H1 (cell line): ENCODE results near the gene CTDNEP1.
A peak's percentile ranks its signal among the peaks of the same experiment; 100 is the strongest.

Source experiments
- EZH2 ChIP-seq: fragments of 200-600 bp; sonication (generic); IDR thresholded peaks from 2 replicates; pipeline ENCODE4 v1.7.1; 2012; ENCODE audit warnings: low read depth, mild to moderate bottlenecking, moderate library complexity, low read length, inconsistent platforms; ENCODE audit not compliant: severe bottlenecking
- FOSL1 ChIP-seq: IDR thresholded peaks from 2 replicates; pipeline ENCODE4 v1.6.1; 2011; ENCODE audit warnings: mild to moderate bottlenecking, low read depth, low read length, moderate library complexity; ENCODE audit not compliant: insufficient read depth
- JUND ChIP-seq: IDR thresholded peaks from 2 replicates; pipeline ENCODE4 v1.6.1; 2011; ENCODE audit warnings: mild to moderate bottlenecking, improper control_type of control experiment, low read length
- POLR2AphosphoS5 ChIP-seq: IDR thresholded peaks from 2 replicates; pipeline ENCODE4 v1.6.1; 2011; ENCODE audit warnings: low read depth, low read length
- TF ChIP-seq, protein P1 (sequence below), 3 experiments: IDR thresholded peaks; 1 replicate in 2 of 3; 2 replicates in 1 of 3; pipeline versions ENCODE4 v1.5.1 to v1.6.1; 2011; ENCODE audit warnings: low read length in 3 of 3, mild to moderate bottlenecking in 3 of 3, inconsistent platforms in 2 of 3, low read depth in 1 of 3, moderate library complexity in 1 of 3; ENCODE audit not compliant: insufficient read depth in 1 of 3; ENCODE audit errors: control extremely low read depth in 1 of 3

DNA sequence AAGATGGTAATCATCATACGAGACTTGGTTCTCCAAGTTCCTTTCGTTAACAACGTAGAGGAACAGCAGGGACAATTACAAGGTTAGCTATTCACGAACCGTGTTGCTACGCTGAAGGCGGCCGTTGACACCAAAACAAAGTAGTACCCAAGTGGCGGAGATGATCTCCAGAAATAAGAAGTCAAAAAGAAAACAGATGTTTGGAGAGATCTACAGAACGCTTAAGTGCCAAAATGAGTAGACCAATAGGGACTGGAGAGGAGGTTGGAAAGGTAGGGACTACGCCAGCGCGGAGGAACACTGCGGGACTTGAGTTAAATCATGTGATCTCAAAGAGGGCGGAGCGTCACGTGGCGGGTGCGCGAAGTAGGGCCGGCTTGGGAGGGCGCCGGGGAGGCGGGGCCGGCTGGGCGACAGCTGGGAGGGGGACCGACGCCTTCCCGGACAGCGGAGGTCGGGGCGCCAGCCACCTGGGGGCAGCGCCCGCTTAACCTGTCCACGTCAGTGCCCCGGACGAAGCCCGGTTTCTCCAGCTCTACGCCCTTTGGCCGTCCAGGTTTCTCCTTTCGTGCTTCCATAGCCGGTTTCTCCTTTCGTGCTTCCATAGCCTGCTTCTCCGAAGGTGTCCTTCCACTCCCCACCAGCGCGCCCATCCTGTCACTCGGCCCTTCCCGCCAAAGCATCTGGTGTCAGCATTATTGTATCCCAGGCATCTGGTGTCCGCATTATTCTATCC, 8.6 kb downstream of the CTDNEP1 start:
- no peak for TF ChIP-seq EZH2
- TF ChIP-seq JUND, result no peak; the same call in 1 of the 2 replicates
- TF ChIP-seq FOSL1, result peak; percentile 83
- TF ChIP-seq, protein P1, sequence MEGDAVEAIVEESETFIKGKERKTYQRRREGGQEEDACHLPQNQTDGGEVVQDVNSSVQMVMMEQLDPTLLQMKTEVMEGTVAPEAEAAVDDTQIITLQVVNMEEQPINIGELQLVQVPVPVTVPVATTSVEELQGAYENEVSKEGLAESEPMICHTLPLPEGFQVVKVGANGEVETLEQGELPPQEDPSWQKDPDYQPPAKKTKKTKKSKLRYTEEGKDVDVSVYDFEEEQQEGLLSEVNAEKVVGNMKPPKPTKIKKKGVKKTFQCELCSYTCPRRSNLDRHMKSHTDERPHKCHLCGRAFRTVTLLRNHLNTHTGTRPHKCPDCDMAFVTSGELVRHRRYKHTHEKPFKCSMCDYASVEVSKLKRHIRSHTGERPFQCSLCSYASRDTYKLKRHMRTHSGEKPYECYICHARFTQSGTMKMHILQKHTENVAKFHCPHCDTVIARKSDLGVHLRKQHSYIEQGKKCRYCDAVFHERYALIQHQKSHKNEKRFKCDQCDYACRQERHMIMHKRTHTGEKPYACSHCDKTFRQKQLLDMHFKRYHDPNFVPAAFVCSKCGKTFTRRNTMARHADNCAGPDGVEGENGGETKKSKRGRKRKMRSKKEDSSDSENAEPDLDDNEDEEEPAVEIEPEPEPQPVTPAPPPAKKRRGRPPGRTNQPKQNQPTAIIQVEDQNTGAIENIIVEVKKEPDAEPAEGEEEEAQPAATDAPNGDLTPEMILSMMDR (IDR thresholded peaks at IDR 0.05; ENCODE audit: control extremely low read depth in 1 of 3, insufficient read depth in 1 of 3, low read depth in 1 of 3, low read length in 3 of 3), result no peak
- peak; percentile 23; the same call in 1 of the 2 replicates for TF ChIP-seq POLR2AphosphoS5
